ENCODE measurements around the gene MED26. TPM values are rescaled to one million over a fixed set of nuclear protein-coding genes. Genes with fewer than 3 reads are reported as not detected.

The MED26 gene
- total and polyA plus RNA-seq, 9 of the 15 experiments (the other 6 are each of a cell fraction or from before 2014, with no cell fraction given) = 0.71 to 15.1 (median 6.2) TPM

- TF ChIP-seq SMAD4 (CRISPR knock-in tag; conservative IDR thresholded peaks at IDR 0.05) = no peak; the same call in 1 of the 2 replicates
- no peak for TF ChIP-seq ZNF512 (tag; IDR thresholded peaks at IDR 0.05)
- TF ChIP-seq MCM3 (IDR thresholded peaks at IDR 0.05) = no peak
- TF ChIP-seq HCFC1 (IDR thresholded peaks at IDR 0.05; ENCODE audit: low read depth, low read length) = peak; percentile 71
- no peak for TF ChIP-seq PATZ1 (CRISPR knock-in tag; IDR thresholded peaks at IDR 0.05; ENCODE audit: borderline replicate concordance)
- TF ChIP-seq CREB5 (CRISPR knock-in tag; IDR thresholded peaks at IDR 0.05) = no peak
- peak; percentile 76 for TF ChIP-seq SAP30 (IDR thresholded peaks at IDR 0.05; ENCODE audit: borderline replicate concordance, insufficient read depth, low read depth, low read length, poor library complexity, severe bottlenecking)
- TF ChIP-seq CEBPZ (IDR thresholded peaks at IDR 0.05; ENCODE audit: borderline replicate concordance, low read depth, low read length) = no peak
- TF ChIP-seq GTF2F1 (IDR thresholded peaks at IDR 0.05; ENCODE audit: low read depth, low read length) = no peak
- TF ChIP-seq NKRF (IDR thresholded peaks at IDR 0.05; ENCODE audit: borderline replicate concordance) = peak; percentile 71
- no peak for TF ChIP-seq ZHX1 (conservative IDR thresholded peaks at IDR 0.05; ENCODE audit: low read length)
- TF ChIP-seq NFRKB (IDR thresholded peaks at IDR 0.05; ENCODE audit: low read depth) = no peak
Measured at GRCh38 chr19:16542045-16542909, 85.7 kb downstream of the MED26 start, which contains the start of gene CHERP (continued).

Measured in K562 (cell line).